ENCODE results near the gene FAM170B. TPM values are rescaled to one million over a fixed set of nuclear protein-coding genes. Genes with fewer than 3 reads are reported as not detected.

Gene FAM170B
- total and polyA plus RNA-seq, 9 of the 15 experiments (the other 6 are each of a cell fraction or from before 2014, with no cell fraction given) = 0.11 to 0.21 TPM; not detected in 7

- TF ChIP-seq RREB1 (CRISPR knock-in tag; IDR thresholded peaks at IDR 0.05) (no peak), SP1 (CRISPR knock-in tag; IDR thresholded peaks at IDR 0.05) (no peak), BCOR (IDR thresholded peaks at IDR 0.05) (no peak), THRB (CRISPR knock-in tag; conservative IDR thresholded peaks at IDR 0.05) (0 out of 2 replicates have a peak, but pooled peaks have one; percentile 42), E4F1 (CRISPR knock-in tag; IDR thresholded peaks at IDR 0.05; ENCODE audit: borderline replicate concordance) (no peak), XRCC4 (IDR thresholded peaks at IDR 0.05; ENCODE audit: extremely low read depth, insufficient read depth, insufficient read length) (no peak), FOSL1 (tag; conservative IDR thresholded peaks at IDR 0.05) (no peak), ZNF518B (CRISPR knock-in tag; IDR thresholded peaks at IDR 0.05) (no peak), ERF (CRISPR knock-in tag; IDR thresholded peaks at IDR 0.05) (no peak; the same call in 1 of the 2 replicates), HDAC8 (tag; IDR thresholded peaks at IDR 0.05) (no peak), TSC22D4 (tag; IDR thresholded peaks at IDR 0.05) (no peak), TAF7 (tag; IDR thresholded peaks at IDR 0.05) (peak; percentile 32; the same call in 1 of the 2 replicates)
These were observed 32.9 kb upstream of the FAM170B start (continued) for GRCh38 chr10:49166484-49167400.

Data from K562 (cell line).